Ammon's horn (tissue), 1 donor: ENCODE results near the gene AGER.
"Not testable (repeated sequence)": the region's sequence is repeated elsewhere in the genome, so short reads cannot be mapped to it uniquely, and the experiment has no call there.

Experiments
- DNase-seq: peaks from one replicate; pipeline ENCODE4 v3.0.0-alpha.2; 2016; ENCODE audit warnings: low spot score

AGER gene

DNA sequence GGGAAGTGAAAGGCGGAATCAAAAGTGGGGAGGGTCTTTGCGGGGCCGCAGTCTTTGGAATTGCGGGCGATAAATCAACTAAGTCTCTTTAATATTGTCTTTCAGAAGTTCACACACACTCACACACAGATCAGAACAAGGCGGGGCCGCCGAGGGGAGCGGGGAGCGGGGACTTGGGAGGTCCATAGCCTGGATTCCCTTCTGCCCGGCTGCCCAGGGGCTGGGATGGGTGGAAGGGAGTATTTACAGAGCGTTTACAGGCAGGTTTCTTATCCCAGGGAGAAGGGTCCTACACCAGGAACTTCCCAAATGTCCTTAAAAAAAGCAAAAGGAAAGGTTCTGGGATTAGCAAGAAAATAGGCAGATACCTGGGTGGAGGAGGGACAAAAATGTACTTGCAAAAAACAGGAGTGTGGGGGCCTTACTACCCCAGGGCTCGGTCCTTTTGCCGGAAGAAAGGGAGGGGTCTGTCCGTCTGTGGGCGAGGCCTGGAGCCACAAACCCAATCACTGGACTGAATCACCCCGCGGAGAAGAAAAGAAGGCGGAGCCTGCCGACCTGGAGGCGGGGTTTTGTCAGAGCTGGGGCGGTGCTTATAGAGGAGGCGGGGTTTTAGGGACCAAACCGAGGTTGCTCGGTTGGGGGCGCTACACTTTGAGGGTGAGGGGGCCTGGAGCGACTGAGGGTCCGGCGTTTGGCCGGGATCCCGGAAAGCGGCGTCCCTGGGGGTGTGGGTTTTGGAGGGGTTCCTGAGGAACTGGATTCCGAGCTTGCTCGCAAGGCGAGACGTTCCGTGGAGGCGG, 35.6 kb downstream of the AGER start:
- peak; percentile 41 for DNase-seq

- no peak for DNase-seq
Observed at GRCh38 chr6:32147401-32148132, 36.5 kb downstream of the AGER start.

GRCh38 chr6:32146687-32147086, 37.4 kb downstream of the AGER start:
- no peak for DNase-seq

DNA sequence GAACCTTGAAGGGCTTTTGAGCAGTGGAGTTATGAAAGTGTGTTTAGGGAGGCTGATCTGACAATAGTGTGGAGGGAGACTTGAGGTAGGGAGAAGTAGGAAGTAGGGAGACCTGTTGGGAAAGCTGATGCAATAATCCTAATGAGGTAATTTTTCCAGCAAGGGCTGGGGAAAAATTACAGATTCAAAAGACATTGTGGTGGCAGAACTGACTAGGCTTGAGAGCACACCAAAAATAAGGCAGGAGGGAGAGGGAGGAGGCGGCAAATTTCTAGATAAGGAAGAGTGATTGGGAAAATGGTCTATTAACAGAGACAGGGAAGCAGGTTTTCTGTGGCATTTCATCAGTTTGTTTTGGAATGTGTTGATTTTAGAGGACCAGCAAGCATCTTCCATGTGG, 37.8 kb downstream of the AGER start:
- DNase-seq: no peak

GRCh38 chr6:32144238-32144637, 39.8 kb downstream of the AGER start:
- not testable (repeated sequence) for DNase-seq

DNA sequence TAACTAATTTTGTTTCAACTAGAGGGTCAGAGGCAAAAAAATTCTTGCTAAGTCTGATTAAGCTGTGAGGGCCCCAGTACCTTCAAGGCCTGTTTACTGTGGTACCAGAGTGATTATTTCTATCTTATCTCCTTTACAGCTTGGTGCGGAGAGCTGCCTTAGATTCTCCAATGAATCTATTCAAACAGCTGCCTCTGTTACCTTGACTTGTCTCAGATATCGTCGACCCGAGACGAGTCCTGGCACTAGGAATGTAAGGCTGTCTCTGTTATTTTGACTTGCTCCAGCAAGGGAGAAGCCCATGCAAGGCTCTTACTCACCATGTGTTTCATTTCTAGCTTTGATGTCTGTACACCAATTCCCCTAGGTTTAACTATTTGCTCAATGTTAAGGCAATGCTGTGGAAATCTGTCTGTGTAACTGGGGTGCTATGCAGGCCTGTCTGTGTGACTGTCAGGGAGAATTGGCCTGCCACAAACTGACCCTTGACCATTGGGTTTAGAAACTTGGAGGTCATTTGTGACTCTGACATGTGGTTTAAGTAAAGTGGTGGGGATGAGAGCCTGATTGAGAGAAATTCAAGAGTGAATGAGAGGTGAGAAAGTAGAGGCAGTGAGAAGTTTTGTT, 43.5 kb downstream of the AGER start:
- DNase-seq: no peak

GRCh38 chr6:32139590-32139989, 44.5 kb downstream of the AGER start:
- DNase-seq: no peak

DNA sequence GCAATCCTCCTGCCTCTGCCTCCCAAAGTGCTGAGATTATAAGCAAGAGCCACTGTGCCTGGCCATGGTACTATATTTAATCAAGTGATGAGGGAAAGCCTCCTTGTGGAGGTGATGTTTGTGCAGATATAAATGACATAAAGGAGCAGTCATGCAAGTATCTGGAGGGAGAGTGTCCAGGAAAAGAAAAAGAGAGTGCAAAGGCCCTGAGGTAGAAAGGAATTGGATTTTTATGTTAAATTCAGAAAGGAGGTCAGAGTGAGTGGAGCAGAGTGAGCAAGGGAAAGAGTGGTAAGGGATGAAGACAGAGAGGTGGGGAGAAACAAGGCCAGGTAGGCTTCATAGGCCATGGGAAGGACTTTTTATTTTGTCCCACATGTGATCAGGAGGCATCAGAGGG, 46.6 kb downstream of the AGER start:
- no peak for DNase-seq

- no peak for DNase-seq
Observed at GRCh38 chr6:32133786-32134185, 50.3 kb downstream of the AGER start.

- DNase-seq: no peak
Observed at GRCh38 chr6:32132110-32132509, 51.9 kb downstream of the AGER start.

- DNase-seq: no peak
Observed at GRCh38 chr6:32131439-32131948, 52.6 kb downstream of the AGER start.
